ENCODE results near the gene ATP6V1D.
"Not testable (repeated sequence)": the region's sequence is repeated elsewhere in the genome, so short reads cannot be mapped to it uniquely, and the experiment has no call there.

Gene ATP6V1D

GRCh38 chr14:67345583-67345982 is 14.0 kb downstream of the ATP6V1D start:
- Histone ChIP-seq H3K9me3 (ENCODE audit: control insufficient read depth, low read length) (no peaks in the 10 kb centered on the region), H3K4me1 (ENCODE audit: control insufficient read depth, insufficient read depth, low read length, poor library complexity, severe bottlenecking) (no peaks in the 10 kb centered on the region), H3K27ac (ENCODE audit: insufficient read depth, low read length, poor library complexity, severe bottlenecking) (no peak overlapping the region), H3K4me3 (ENCODE audit: insufficient read depth, low read depth, low read length, poor library complexity, severe bottlenecking) (no peak overlapping the region), H3K27me3 (replicated peaks; ENCODE audit: control insufficient read depth, insufficient read depth, low read length, poor library complexity, severe bottlenecking) (no peaks in the 10 kb centered on the region), H3K36me3 (ENCODE audit: control insufficient read depth, insufficient read depth, low read length) (peaks cover 49% of the 10 kb centered on the region)
- DNase-seq = no peak

- Histone ChIP-seq H3K9me3 (ENCODE audit: control insufficient read depth, low read length) (no peaks in the 10 kb centered on the region), H3K4me3 (ENCODE audit: insufficient read depth, low read depth, low read length, poor library complexity, severe bottlenecking) (no peak overlapping the region), H3K36me3 (ENCODE audit: control insufficient read depth, insufficient read depth, low read length) (peaks cover 36% of the 10 kb centered on the region), H3K4me1 (ENCODE audit: control insufficient read depth, insufficient read depth, low read length, poor library complexity, severe bottlenecking) (no peaks in the 10 kb centered on the region), H3K27me3 (replicated peaks; ENCODE audit: control insufficient read depth, insufficient read depth, low read length, poor library complexity, severe bottlenecking) (no peaks in the 10 kb centered on the region), H3K27ac (ENCODE audit: insufficient read depth, low read length, poor library complexity, severe bottlenecking) (no peak overlapping the region)
- DNase-seq = no peak
Measured at GRCh38 chr14:67343601-67344230, 15.9 kb downstream of the ATP6V1D start.

GRCh38 chr14:67341231-67341630 is 18.4 kb downstream of the ATP6V1D start:
- H3K4me1 ChIP-seq (ENCODE audit: control insufficient read depth, insufficient read depth, low read length, poor library complexity, severe bottlenecking); H3K9me3 ChIP-seq (ENCODE audit: control insufficient read depth, low read length); H3K4me3 ChIP-seq (ENCODE audit: insufficient read depth, low read depth, low read length, poor library complexity, severe bottlenecking); H3K27ac ChIP-seq (ENCODE audit: insufficient read depth, low read length, poor library complexity, severe bottlenecking); H3K27me3 ChIP-seq (replicated peaks; ENCODE audit: control insufficient read depth, insufficient read depth, low read length, poor library complexity, severe bottlenecking); DNase-seq: not testable (repeated sequence)
- peaks cover 45% of the 10 kb centered on the region for H3K36me3 ChIP-seq (ENCODE audit: control insufficient read depth, insufficient read depth, low read length)

GRCh38 chr14:67335781-67336180 is 23.8 kb downstream of the ATP6V1D start:
- no peaks in the 10 kb centered on the region for H3K4me1 ChIP-seq (ENCODE audit: control insufficient read depth, insufficient read depth, low read length, poor library complexity, severe bottlenecking)
- no peaks in the 10 kb centered on the region for H3K27me3 ChIP-seq (replicated peaks; ENCODE audit: control insufficient read depth, insufficient read depth, low read length, poor library complexity, severe bottlenecking)
- DNase-seq = no peak
- peaks cover 47% of the 10 kb centered on the region for H3K36me3 ChIP-seq (ENCODE audit: control insufficient read depth, insufficient read depth, low read length)
- no peak overlapping the region for H3K27ac ChIP-seq (ENCODE audit: insufficient read depth, low read length, poor library complexity, severe bottlenecking)
- H3K9me3 ChIP-seq (ENCODE audit: control insufficient read depth, low read length) = no peaks in the 10 kb centered on the region
- no peak overlapping the region for H3K4me3 ChIP-seq (ENCODE audit: insufficient read depth, low read depth, low read length, poor library complexity, severe bottlenecking)

- H3K36me3 ChIP-seq (ENCODE audit: control insufficient read depth, insufficient read depth, low read length) = peaks cover 31% of the 10 kb centered on the region
- H3K27me3 ChIP-seq (replicated peaks; ENCODE audit: control insufficient read depth, insufficient read depth, low read length, poor library complexity, severe bottlenecking) = no peaks in the 10 kb centered on the region
- H3K4me3 ChIP-seq (ENCODE audit: insufficient read depth, low read depth, low read length, poor library complexity, severe bottlenecking) = no peak overlapping the region
- no peak overlapping the region for H3K27ac ChIP-seq (ENCODE audit: insufficient read depth, low read length, poor library complexity, severe bottlenecking)
- DNase-seq = no peak
- H3K4me1 ChIP-seq (ENCODE audit: control insufficient read depth, insufficient read depth, low read length, poor library complexity, severe bottlenecking) = no peaks in the 10 kb centered on the region
- H3K9me3 ChIP-seq (ENCODE audit: control insufficient read depth, low read length) = no peaks in the 10 kb centered on the region
Measured at GRCh38 chr14:67332468-67332867, 27.1 kb downstream of the ATP6V1D start.

- Histone ChIP-seq H3K27ac (ENCODE audit: insufficient read depth, low read length, poor library complexity, severe bottlenecking) (no peak overlapping the region), H3K4me3 (ENCODE audit: insufficient read depth, low read depth, low read length, poor library complexity, severe bottlenecking) (no peak overlapping the region), H3K27me3 (replicated peaks; ENCODE audit: control insufficient read depth, insufficient read depth, low read length, poor library complexity, severe bottlenecking) (no peaks in the 10 kb centered on the region), H3K4me1 (ENCODE audit: control insufficient read depth, insufficient read depth, low read length, poor library complexity, severe bottlenecking) (no peaks in the 10 kb centered on the region), H3K9me3 (ENCODE audit: control insufficient read depth, low read length) (no peaks in the 10 kb centered on the region), H3K36me3 (ENCODE audit: control insufficient read depth, insufficient read depth, low read length) (peaks cover 25% of the 10 kb centered on the region)
- DNase-seq = no peak
Measured at GRCh38 chr14:67331368-67332125, 28.1 kb downstream of the ATP6V1D start.

GRCh38 chr14:67329666-67330065 is 29.9 kb downstream of the ATP6V1D start:
- H3K36me3 ChIP-seq (ENCODE audit: control insufficient read depth, insufficient read depth, low read length) = peaks cover 31% of the 10 kb centered on the region
- not testable (repeated sequence) for DNase-seq; H3K27ac ChIP-seq (ENCODE audit: insufficient read depth, low read length, poor library complexity, severe bottlenecking); H3K9me3 ChIP-seq (ENCODE audit: control insufficient read depth, low read length); H3K4me1 ChIP-seq (ENCODE audit: control insufficient read depth, insufficient read depth, low read length, poor library complexity, severe bottlenecking); H3K27me3 ChIP-seq (replicated peaks; ENCODE audit: control insufficient read depth, insufficient read depth, low read length, poor library complexity, severe bottlenecking); H3K4me3 ChIP-seq (ENCODE audit: insufficient read depth, low read depth, low read length, poor library complexity, severe bottlenecking)

- no peaks in the 10 kb centered on the region for H3K27me3 ChIP-seq (replicated peaks; ENCODE audit: control insufficient read depth, insufficient read depth, low read length, poor library complexity, severe bottlenecking)
- peaks cover 7% of the 10 kb centered on the region for H3K36me3 ChIP-seq (ENCODE audit: control insufficient read depth, insufficient read depth, low read length)
Measured at GRCh38 chr14:67319142-67319541, 40.5 kb downstream of the ATP6V1D start.

GRCh38 chr14:67317822-67318221 is 41.8 kb downstream of the ATP6V1D start:
- no peaks in the 10 kb centered on the region for H3K9me3 ChIP-seq (ENCODE audit: control insufficient read depth, low read length)
- peaks cover 11% of the 10 kb centered on the region for H3K36me3 ChIP-seq (ENCODE audit: control insufficient read depth, insufficient read depth, low read length)
- H3K4me3 ChIP-seq (ENCODE audit: insufficient read depth, low read depth, low read length, poor library complexity, severe bottlenecking) = no peak overlapping the region
- no peak for DNase-seq
- H3K27ac ChIP-seq (ENCODE audit: insufficient read depth, low read length, poor library complexity, severe bottlenecking) = no peak overlapping the region
- no peaks in the 10 kb centered on the region for H3K4me1 ChIP-seq (ENCODE audit: control insufficient read depth, insufficient read depth, low read length, poor library complexity, severe bottlenecking)
- no peaks in the 10 kb centered on the region for H3K27me3 ChIP-seq (replicated peaks; ENCODE audit: control insufficient read depth, insufficient read depth, low read length, poor library complexity, severe bottlenecking)

More at GRCh38 chr14:67319142-67319541, 40.5 kb downstream of the ATP6V1D start:
- H3K4me1 ChIP-seq (ENCODE audit: control insufficient read depth, insufficient read depth, low read length, poor library complexity, severe bottlenecking) = no peaks in the 10 kb centered on the region
- DNase-seq = no peak
- no peaks in the 10 kb centered on the region for H3K9me3 ChIP-seq (ENCODE audit: control insufficient read depth, low read length)
- H3K27ac ChIP-seq (ENCODE audit: insufficient read depth, low read length, poor library complexity, severe bottlenecking) = no peak overlapping the region
- no peak overlapping the region for H3K4me3 ChIP-seq (ENCODE audit: insufficient read depth, low read depth, low read length, poor library complexity, severe bottlenecking)

- H3K4me1 ChIP-seq (ENCODE audit: control insufficient read depth, insufficient read depth, low read length, poor library complexity, severe bottlenecking) = no peaks in the 10 kb centered on the region
- H3K27me3 ChIP-seq (replicated peaks; ENCODE audit: control insufficient read depth, insufficient read depth, low read length, poor library complexity, severe bottlenecking) = no peaks in the 10 kb centered on the region
- H3K4me3 ChIP-seq (ENCODE audit: insufficient read depth, low read depth, low read length, poor library complexity, severe bottlenecking) = no peak overlapping the region
- H3K36me3 ChIP-seq (ENCODE audit: control insufficient read depth, insufficient read depth, low read length) = peaks cover 6% of the 10 kb centered on the region
- no peaks in the 10 kb centered on the region for H3K9me3 ChIP-seq (ENCODE audit: control insufficient read depth, low read length)
- no peak overlapping the region for H3K27ac ChIP-seq (ENCODE audit: insufficient read depth, low read length, poor library complexity, severe bottlenecking)
- DNase-seq = no peak
Measured at GRCh38 chr14:67313153-67313552, 46.5 kb downstream of the ATP6V1D start.
